BE2C (cell line): ENCODE measurements around the gene FOXS1.

Experiments used
- DNase-seq: peaks from one replicate; pipeline ENCODE4 v3.0.0-alpha.2; 2020
- H3K27me3 ChIP-seq: fragments of 250-450 bp; sonication (Bioruptor Pico); 2 replicates; pipeline ENCODE4 v1.5.1; 2020; ENCODE audit warnings: mild to moderate bottlenecking
- H3K36me3 ChIP-seq: fragments of 250-450 bp; sonication (Bioruptor Pico); 2 replicates; pipeline ENCODE4 v1.5.1; 2020; ENCODE audit warnings: mild to moderate bottlenecking
- H3K4me1 ChIP-seq: fragments of 250-450 bp; sonication (Bioruptor Pico); 2 replicates; pipeline ENCODE4 v1.5.1; 2020
- H3K4me3 ChIP-seq: 2 replicates; pipeline ENCODE4 v1.5.1; 2011; ENCODE audit warnings: low read depth, low read length
- H3K9me3 ChIP-seq: fragments of 250-450 bp; sonication (Bioruptor Pico); 2 replicates; pipeline ENCODE4 v1.5.1; 2020
- TF ChIP-seq, protein P1 (sequence below): IDR thresholded peaks from 2 replicates; pipeline ENCODE4 v1.5.1; 2012; ENCODE audit warnings: mild to moderate bottlenecking, low read depth, low read length

FOXS1 gene

GRCh38 chr20:31862157-31862470 is 16.7 kb upstream of the FOXS1 start:
- no peaks in the 10 kb centered on the region for H3K9me3 ChIP-seq
- TF ChIP-seq, protein P1, sequence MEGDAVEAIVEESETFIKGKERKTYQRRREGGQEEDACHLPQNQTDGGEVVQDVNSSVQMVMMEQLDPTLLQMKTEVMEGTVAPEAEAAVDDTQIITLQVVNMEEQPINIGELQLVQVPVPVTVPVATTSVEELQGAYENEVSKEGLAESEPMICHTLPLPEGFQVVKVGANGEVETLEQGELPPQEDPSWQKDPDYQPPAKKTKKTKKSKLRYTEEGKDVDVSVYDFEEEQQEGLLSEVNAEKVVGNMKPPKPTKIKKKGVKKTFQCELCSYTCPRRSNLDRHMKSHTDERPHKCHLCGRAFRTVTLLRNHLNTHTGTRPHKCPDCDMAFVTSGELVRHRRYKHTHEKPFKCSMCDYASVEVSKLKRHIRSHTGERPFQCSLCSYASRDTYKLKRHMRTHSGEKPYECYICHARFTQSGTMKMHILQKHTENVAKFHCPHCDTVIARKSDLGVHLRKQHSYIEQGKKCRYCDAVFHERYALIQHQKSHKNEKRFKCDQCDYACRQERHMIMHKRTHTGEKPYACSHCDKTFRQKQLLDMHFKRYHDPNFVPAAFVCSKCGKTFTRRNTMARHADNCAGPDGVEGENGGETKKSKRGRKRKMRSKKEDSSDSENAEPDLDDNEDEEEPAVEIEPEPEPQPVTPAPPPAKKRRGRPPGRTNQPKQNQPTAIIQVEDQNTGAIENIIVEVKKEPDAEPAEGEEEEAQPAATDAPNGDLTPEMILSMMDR, result no peak
- H3K36me3 ChIP-seq, result no peaks in the 10 kb centered on the region
- DNase-seq, result no peak
- no peak overlapping the region; the same call in 1 of the 2 replicates for H3K4me3 ChIP-seq
- H3K27me3 ChIP-seq, result peaks cover 18% of the 10 kb centered on the region
- peaks cover 6% of the 10 kb centered on the region for H3K4me1 ChIP-seq

DNA sequence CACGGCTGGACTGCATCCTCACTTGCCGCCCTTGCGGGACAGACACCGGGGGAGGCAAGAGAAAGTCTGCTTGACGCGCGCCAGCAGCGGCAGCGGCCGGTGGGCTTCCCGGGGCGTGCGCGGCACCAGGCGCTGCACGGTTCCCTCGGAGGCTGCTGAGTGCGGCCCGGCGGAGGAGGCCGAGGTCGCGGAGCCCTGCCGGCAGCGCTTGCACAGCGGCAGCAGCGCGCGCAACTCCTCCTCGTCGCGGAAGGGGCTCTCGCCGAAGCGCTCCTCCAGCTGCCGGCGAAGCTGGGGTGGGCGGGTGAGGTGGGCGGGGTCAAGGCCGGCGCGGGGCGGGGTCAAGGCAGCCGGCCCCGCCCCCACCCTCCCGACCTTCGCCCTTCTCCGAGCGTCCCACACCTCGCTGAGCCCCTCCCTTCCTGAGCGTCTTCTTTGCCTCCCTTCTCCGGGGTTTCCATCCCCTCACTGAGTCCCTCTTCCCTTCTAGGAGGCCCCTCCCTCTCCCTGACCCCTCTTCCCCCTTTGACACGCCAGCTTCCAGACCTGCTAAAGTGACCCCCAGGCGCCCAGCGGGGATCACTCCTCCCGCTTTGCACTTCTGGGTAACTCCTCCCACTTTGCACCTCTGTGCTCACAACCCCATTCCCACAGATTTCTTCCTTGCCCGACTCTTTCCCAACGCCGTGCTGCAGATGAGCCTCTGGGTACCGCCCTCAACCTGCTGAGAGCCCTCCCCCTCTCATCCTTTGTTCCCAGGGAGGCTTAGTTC is 16.2 kb upstream of the FOXS1 start:
- peak; percentile 90 for DNase-seq
- Histone ChIP-seq H3K4me3 (peak overlapping the region; percentile 67), H3K9me3 (no peaks in the 10 kb centered on the region), H3K36me3 (no peaks in the 10 kb centered on the region), H3K27me3 (peaks cover 18% of the 10 kb centered on the region), H3K4me1 (peaks cover 6% of the 10 kb centered on the region)
- TF ChIP-seq, protein P1, result no peak

DNA sequence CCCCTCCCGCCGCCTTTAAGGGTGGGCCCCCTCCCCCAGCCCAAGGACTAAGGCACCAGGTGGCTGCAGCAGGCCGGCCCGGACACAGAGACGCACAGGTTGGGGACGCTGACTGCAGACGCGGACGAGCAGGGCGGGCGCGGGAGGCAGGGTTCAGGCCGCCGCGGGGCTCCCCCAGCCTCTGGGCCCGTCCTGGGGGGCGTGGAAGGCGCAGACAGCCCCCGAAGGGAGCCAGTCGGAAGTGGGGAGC is 15.7 kb upstream of the FOXS1 start:
- no peak for DNase-seq
- Histone ChIP-seq H3K36me3 (no peaks in the 10 kb centered on the region), H3K4me3 (peak overlapping the region; percentile 67), H3K27me3 (peaks cover 18% of the 10 kb centered on the region), H3K9me3 (no peaks in the 10 kb centered on the region), H3K4me1 (peaks cover 6% of the 10 kb centered on the region)
- TF ChIP-seq, protein P1, result no peak

DNA sequence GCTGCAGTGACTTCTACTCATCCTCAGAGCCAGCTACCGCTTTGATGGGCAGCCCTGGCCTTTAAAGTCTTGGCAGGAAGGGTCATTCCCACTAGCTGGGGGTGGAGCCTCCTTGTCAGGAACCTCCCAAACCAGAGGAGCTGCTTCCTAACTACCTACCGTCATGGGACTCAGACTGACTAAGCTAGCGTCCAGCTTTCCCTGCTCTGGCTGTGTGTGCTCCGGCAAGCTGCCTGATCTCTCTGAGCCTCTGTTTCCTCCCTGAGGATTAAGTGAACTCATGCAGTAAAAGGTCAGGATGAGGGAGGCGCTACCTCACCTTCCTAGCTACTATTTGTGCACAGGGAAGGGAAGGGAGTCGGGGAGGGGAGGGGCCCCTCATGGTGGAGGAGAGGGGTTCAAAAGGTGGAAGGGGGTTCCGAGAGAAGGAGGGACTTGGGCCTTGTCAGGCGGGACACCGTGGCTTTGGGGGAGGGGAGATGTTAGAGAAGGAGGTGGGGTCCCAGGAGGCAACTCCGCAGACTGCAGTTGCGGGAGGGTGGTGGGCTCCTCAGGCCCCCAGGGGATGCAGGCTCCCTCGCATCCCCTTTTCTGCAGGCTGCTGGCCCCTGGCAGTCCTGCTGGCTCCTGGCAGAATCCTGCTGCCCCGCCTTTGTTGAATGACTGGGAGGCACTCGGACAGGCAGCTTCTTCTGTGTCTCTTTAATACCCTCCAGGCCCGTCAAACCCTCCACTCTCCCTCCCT is 15.2 kb upstream of the FOXS1 start:
- H3K4me3 ChIP-seq, result peak overlapping the region; percentile 67
- peaks cover 18% of the 10 kb centered on the region for H3K27me3 ChIP-seq
- TF ChIP-seq, protein P1, result no peak
- H3K4me1 ChIP-seq, result peaks cover 6% of the 10 kb centered on the region
- DNase-seq, result no peak
- H3K36me3 ChIP-seq, result no peaks in the 10 kb centered on the region
- no peaks in the 10 kb centered on the region for H3K9me3 ChIP-seq

DNA sequence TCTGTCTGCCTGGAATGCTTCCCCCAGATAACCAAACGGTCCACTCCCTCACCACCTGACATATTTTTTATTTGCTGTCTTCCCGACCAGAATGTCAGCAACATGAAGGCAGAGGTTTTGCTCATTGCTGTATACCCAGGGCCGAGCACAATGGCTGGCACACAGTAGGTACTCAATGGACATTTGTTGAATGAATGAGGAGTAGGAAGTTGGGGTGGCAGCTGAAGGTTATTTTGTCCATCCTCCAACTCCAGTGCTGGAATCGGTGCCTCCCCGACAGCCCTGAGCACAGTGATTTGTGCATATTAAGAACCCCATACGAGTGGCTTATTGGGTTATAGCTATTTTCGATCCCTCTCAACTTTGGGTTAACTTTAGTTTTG is 14.6 kb upstream of the FOXS1 start:
- Histone ChIP-seq H3K4me1 (peaks cover 6% of the 10 kb centered on the region), H3K36me3 (no peaks in the 10 kb centered on the region), H3K4me3 (no peak overlapping the region), H3K27me3 (peaks cover 21% of the 10 kb centered on the region), H3K9me3 (no peaks in the 10 kb centered on the region)
- no peak for DNase-seq
- TF ChIP-seq, protein P1, result no peak
